ENCODE measurements around the gene DBX1.

DNA sequence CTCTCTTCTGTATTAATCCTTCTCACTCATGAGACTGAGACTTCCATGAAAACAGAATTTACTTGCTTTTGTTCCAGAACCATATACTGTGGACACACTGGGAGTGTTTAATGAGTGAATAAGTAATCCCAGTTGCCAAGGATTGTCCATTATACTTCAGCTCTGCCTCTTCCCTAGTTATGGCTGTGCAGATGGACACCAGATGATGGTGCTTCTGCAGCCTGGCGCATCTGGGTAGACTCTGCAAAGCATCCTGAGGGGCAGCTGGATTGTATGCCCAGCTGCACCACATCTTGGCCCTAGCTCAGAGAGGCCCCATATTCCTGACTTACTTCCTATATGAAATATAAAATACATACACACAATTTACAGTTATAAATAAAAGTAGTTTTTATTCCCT is 43.5 kb downstream of the DBX1 start:
- TF ChIP-seq, protein P1, sequence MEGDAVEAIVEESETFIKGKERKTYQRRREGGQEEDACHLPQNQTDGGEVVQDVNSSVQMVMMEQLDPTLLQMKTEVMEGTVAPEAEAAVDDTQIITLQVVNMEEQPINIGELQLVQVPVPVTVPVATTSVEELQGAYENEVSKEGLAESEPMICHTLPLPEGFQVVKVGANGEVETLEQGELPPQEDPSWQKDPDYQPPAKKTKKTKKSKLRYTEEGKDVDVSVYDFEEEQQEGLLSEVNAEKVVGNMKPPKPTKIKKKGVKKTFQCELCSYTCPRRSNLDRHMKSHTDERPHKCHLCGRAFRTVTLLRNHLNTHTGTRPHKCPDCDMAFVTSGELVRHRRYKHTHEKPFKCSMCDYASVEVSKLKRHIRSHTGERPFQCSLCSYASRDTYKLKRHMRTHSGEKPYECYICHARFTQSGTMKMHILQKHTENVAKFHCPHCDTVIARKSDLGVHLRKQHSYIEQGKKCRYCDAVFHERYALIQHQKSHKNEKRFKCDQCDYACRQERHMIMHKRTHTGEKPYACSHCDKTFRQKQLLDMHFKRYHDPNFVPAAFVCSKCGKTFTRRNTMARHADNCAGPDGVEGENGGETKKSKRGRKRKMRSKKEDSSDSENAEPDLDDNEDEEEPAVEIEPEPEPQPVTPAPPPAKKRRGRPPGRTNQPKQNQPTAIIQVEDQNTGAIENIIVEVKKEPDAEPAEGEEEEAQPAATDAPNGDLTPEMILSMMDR (conservative IDR thresholded peaks at IDR 0.05 in 1 of 2, IDR thresholded peaks at IDR 0.05 in 1 of 2; ENCODE audit: low read depth in 1 of 2, low read length in 2 of 2) = no peak
- no peak for TF ChIP-seq EZH2 (IDR thresholded peaks at IDR 0.05; ENCODE audit: low read length, missing control alignments)
